HepG2 (cell line): ENCODE data around the gene OR2AK2. TPM values are rescaled to one million over a fixed set of nuclear protein-coding genes. Genes with fewer than 3 reads are reported as not detected.

Source experiments
- ATAC-seq: fragments of 200-7000 bp; cut with Tn5 transposase; 3 replicates; pipeline ENCODE4 v1.9.1; 2020; ENCODE audit warnings: mild to moderate bottlenecking, moderate library complexity
- BruUV-seq: library from RNA; stranded (reverse); fragments of 400-500 nt; replicated peaks from 2 replicates; lab custom pipeline; 2021; lab: Mats Ljungman, UMichigan
- CTCF ChIA-PET: fragments of 300-600 bp; formaldehyde crosslinking; extraction: SDS; loops from one replicate; lab custom pipeline; 2021; ENCODE audit warnings: low total read pairs, inconsistent platforms, low intra/inter-chr PET ratio; lab: Yijun Ruan, JAX
- POLR2A ChIA-PET: fragments of 350-600 bp; sonication (Branson Sonifier 250); formaldehyde crosslinking; loops from one replicate; lab custom pipeline; 2020; ENCODE audit warnings: antibody characterized with exemption, inconsistent platforms; lab: Yijun Ruan, JAX
- DNase-seq: peaks from one replicate; pipeline ENCODE4 v3.0.0-alpha.2; 2015; ENCODE audit warnings: low spot score
- FAIRE-seq: peaks from 3 replicates; lab custom pipeline; 2011; peaks lifted over from hg19 to GRCh38; lab: Jason Lieb, UNC
- H2AFZ ChIP-seq: one replicate; pipeline ENCODE4 v1.6.1; 2011; ENCODE audit warnings: low read length, inconsistent platforms
- H3K27ac ChIP-seq: fragments of 300-600 bp; 3 replicates; pipeline ENCODE4 v1.8.0; 2011; ENCODE audit warnings: mixed run types, mild to moderate bottlenecking, mixed read lengths, low read length, inconsistent platforms; ENCODE audit not compliant: insufficient read depth; ENCODE audit errors: extremely low read length
- H3K27me3 ChIP-seq, 2 experiments: fragments of 200-600 bp in 1 of 2; 2 replicates in 1 of 2; 3 replicates in 1 of 2; pipeline versions ENCODE4 v1.6.0 to v1.8.0; 2011; ENCODE audit warnings: low read length in 2 of 2, mild to moderate bottlenecking in 2 of 2, moderate library complexity in 2 of 2, inconsistent platforms in 1 of 2; ENCODE audit not compliant: insufficient read depth in 2 of 2, control insufficient read depth in 1 of 2
- H3K36me3 ChIP-seq, 2 experiments: fragments of 200-600 bp in 1 of 2; replicated peaks in 1 of 2; 2 replicates in 1 of 2; 3 replicates in 1 of 2; pipeline versions ENCODE4 v1.5.1 to v1.8.0; 2011; ENCODE audit warnings: low read length in 2 of 2, inconsistent platforms in 1 of 2; ENCODE audit not compliant: insufficient read depth in 2 of 2, control insufficient read depth in 1 of 2
- H3K4me1 ChIP-seq: 2 replicates; pipeline ENCODE4 v1.5.1; 2012; ENCODE audit warnings: low read length, inconsistent platforms; ENCODE audit not compliant: insufficient read depth
- H3K4me2 ChIP-seq: 2 replicates; pipeline ENCODE4 v1.6.0; 2011; ENCODE audit warnings: low read depth, low read length, inconsistent platforms
- H3K4me3 ChIP-seq, 3 experiments: fragments of 200-600 bp in 1 of 3; sonication (generic), shearing (Covaris generic) in 1 of 3; replicated peaks in 1 of 3; 2 replicates each; pipeline ENCODE4 v1.5.1; 2011 to 2016; ENCODE audit warnings: low read length in 3 of 3, inconsistent platforms in 2 of 3, low read depth in 2 of 3, mild to moderate bottlenecking in 2 of 3, control low read depth in 1 of 3, mixed read lengths in 1 of 3; ENCODE audit not compliant: insufficient read depth in 1 of 3
- H3K79me2 ChIP-seq: one replicate; pipeline ENCODE4 v1.6.1; 2011; ENCODE audit warnings: low read length, inconsistent platforms; ENCODE audit not compliant: insufficient read depth
- H3K9ac ChIP-seq: 2 replicates; pipeline ENCODE4 v1.6.0; 2011; ENCODE audit warnings: mild to moderate bottlenecking, low read depth, low read length, inconsistent platforms; ENCODE audit not compliant: insufficient read depth
- H3K9me3 ChIP-seq: 2 replicates; pipeline ENCODE4 v1.5.1; 2012; ENCODE audit warnings: mild to moderate bottlenecking, low read length
- H4K20me1 ChIP-seq: 2 replicates; pipeline ENCODE4 v1.6.0; 2011; ENCODE audit warnings: inconsistent platforms, mild to moderate bottlenecking, low read length, moderate library complexity; ENCODE audit not compliant: insufficient read depth
- CCDC6 ChIP-seq: sonication (generic); formaldehyde crosslinking; IDR thresholded peaks from 2 replicates; pipeline ENCODE4 v1.8.1; 2022; ENCODE audit warnings: mild to moderate bottlenecking, missing genetic modification reagents, moderate library complexity
- MEIS1 ChIP-seq: sonication (generic); formaldehyde crosslinking; IDR thresholded peaks from 2 replicates; pipeline ENCODE4 v1.9.0; 2021; ENCODE audit warnings: mild to moderate bottlenecking, missing genetic modification reagents, moderate library complexity, borderline replicate concordance
- MXD4 ChIP-seq: IDR thresholded peaks from 2 replicates; pipeline ENCODE4 v1.6.1; 2016; ENCODE audit warnings: mild to moderate bottlenecking, missing biosample characterization, missing genetic modification reagents
- SALL1 ChIP-seq: sonication (generic); formaldehyde crosslinking; IDR thresholded peaks from 2 replicates; pipeline ENCODE4 v1.8.0; 2022; ENCODE audit warnings: mild to moderate bottlenecking, missing genetic modification reagents
- SKI ChIP-seq: fragments of 450-650 bp; IDR thresholded peaks from one replicate; pipeline ENCODE4 v1.6.1; 2018; ENCODE audit warnings: mild to moderate bottlenecking; ENCODE audit not compliant: partially characterized antibody
- SNAPC2 ChIP-seq: sonication (generic); formaldehyde crosslinking; IDR thresholded peaks from 2 replicates; pipeline ENCODE4 v1.8.1; 2022; ENCODE audit warnings: mild to moderate bottlenecking, missing genetic modification reagents
- ZNF205 ChIP-seq: IDR thresholded peaks from 2 replicates; pipeline ENCODE4 v1.6.1; 2018; ENCODE audit warnings: missing biosample characterization, missing genetic modification reagents
- ZNF382 ChIP-seq: sonication (generic); formaldehyde crosslinking; IDR thresholded peaks from 2 replicates; pipeline ENCODE4 v1.5.0; 2020; ENCODE audit warnings: missing genetic modification reagents, mild to moderate bottlenecking, borderline replicate concordance
- ZNF441 ChIP-seq: sonication (generic); formaldehyde crosslinking; IDR thresholded peaks from 2 replicates; pipeline ENCODE4 v1.7.0; 2021; ENCODE audit warnings: missing genetic modification reagents, borderline replicate concordance
- ZNF567 ChIP-seq: sonication (generic); formaldehyde crosslinking; IDR thresholded peaks from 2 replicates; pipeline ENCODE4 v1.8.1; 2023; ENCODE audit warnings: mild to moderate bottlenecking, missing genetic modification reagents, borderline replicate concordance
- ZNF589 ChIP-seq: sonication (generic); formaldehyde crosslinking; conservative IDR thresholded peaks from 2 replicates; pipeline ENCODE4 v1.8.0; 2022; ENCODE audit warnings: mild to moderate bottlenecking, moderate library complexity, missing genetic modification reagents
- ZNF614 ChIP-seq: IDR thresholded peaks from 2 replicates; pipeline ENCODE4 v1.6.1; 2018; ENCODE audit warnings: missing biosample characterization, missing genetic modification reagents, inconsistent platforms, borderline replicate concordance
- ZNF781 ChIP-seq: sonication (generic); formaldehyde crosslinking; IDR thresholded peaks from 2 replicates; pipeline ENCODE4 v1.5.1; 2020; ENCODE audit warnings: borderline replicate concordance, mild to moderate bottlenecking, missing genetic modification reagents; ENCODE audit errors: not compliant biosample characterization
- WGBS: methylation state at CpG from one replicate; pipeline ENCODE4 v1.1.6; 2017; ENCODE audit warnings: low lambda C conversion rate; 5-methylcytosine and 5-hydroxymethylcytosine counted together
- in situ Hi-C: cut with HindIII; loops from 2 replicates; pipeline ENCODE4 v1.10.0; 2017; ENCODE audit warnings: low pct_unique_long_range_greater_than_20kb; ENCODE audit not compliant: extremely low pct_ligation_motif_present
- intact Hi-C: fragments of 100-400 bp; cut with micrococcal nuclease; formaldehyde crosslinking; loops from one replicate; pipeline ENCODE4 v1.10.0; 2022; ENCODE audit not compliant: unreplicated experiment
- polyA plus RNA-seq, 8 experiments: library from polyadenylated mRNA; depleted of rRNA in 3 of 8; stranded (reverse) in 7 of 8; unstranded in 1 of 8; fragments of >200 nt; fragmentation: Illumina TruSeq in 4 of 8; extraction: Trizol in 4 of 8; gene quantifications; 2 replicates each; pipeline versions ENCODE4 v1.2.1 to v1.2.3, GENCODE V29; 2011 to 2016; ENCODE audit warnings: low read depth in 4 of 8, missing spikeins in 1 of 8, mixed read lengths in 1 of 8; ENCODE audit not compliant: insufficient read depth in 1 of 8
- total RNA-seq, 5 experiments: library from RNA; depleted of rRNA; stranded (reverse); fragments of >200 nt; fragmentation: Illumina TruSeq; extraction: Trizol; gene quantifications; 2 replicates each; pipeline ENCODE4 v1.2.3, GENCODE V29; 2016; ENCODE audit warnings: low read depth in 1 of 5
- TF ChIP-seq, protein P1 (sequence below): sonication (generic); formaldehyde crosslinking; IDR thresholded peaks from 2 replicates; pipeline ENCODE4; 2020; ENCODE audit warnings: missing genetic modification reagents, mild to moderate bottlenecking, borderline replicate concordance
- TF ChIP-seq, protein P2 (sequence below): sonication (generic); formaldehyde crosslinking; IDR thresholded peaks from 2 replicates; pipeline ENCODE4 v1.9.0; 2021; ENCODE audit warnings: missing genetic modification reagents, borderline replicate concordance
- TF ChIP-seq, protein P3 (sequence below): sonication (generic); formaldehyde crosslinking; IDR thresholded peaks from 2 replicates; pipeline ENCODE4 v1.4.0; 2020; ENCODE audit warnings: missing genetic modification reagents

OR2AK2 gene
- total and polyA plus RNA-seq, 2 of the 13 experiments (the other 11 are each of a cell fraction or from before 2014, with no cell fraction given): not detected

DNA sequence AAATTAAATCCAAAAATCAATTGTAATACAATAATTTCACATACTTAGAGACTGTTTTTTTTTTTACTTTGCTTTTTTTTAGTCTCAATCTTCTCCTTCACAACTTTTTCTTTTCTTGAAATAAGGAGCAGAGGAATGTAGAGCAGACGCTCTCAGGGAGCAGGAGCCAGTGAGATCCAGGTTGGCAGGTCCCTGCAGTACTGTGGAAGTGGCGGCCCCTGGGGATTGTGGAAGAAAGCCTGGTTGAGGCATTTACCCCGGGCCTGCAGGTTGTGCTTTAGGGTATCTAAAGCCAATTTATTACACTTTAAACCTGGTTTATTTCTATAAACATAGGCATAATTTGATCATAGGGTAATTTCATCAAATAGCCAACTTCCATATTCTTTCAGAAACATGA, 41.1 kb upstream of the OR2AK2 start (continued):
- no peak for TF ChIP-seq ZNF614
- no peak for TF ChIP-seq CCDC6 (CRISPR knock-in tag)
- no peak for TF ChIP-seq ZNF589 (CRISPR knock-in tag)
- no peak for TF ChIP-seq SALL1 (CRISPR knock-in tag)
- TF ChIP-seq SNAPC2 (CRISPR knock-in tag): no peak
- TF ChIP-seq, protein P1, sequence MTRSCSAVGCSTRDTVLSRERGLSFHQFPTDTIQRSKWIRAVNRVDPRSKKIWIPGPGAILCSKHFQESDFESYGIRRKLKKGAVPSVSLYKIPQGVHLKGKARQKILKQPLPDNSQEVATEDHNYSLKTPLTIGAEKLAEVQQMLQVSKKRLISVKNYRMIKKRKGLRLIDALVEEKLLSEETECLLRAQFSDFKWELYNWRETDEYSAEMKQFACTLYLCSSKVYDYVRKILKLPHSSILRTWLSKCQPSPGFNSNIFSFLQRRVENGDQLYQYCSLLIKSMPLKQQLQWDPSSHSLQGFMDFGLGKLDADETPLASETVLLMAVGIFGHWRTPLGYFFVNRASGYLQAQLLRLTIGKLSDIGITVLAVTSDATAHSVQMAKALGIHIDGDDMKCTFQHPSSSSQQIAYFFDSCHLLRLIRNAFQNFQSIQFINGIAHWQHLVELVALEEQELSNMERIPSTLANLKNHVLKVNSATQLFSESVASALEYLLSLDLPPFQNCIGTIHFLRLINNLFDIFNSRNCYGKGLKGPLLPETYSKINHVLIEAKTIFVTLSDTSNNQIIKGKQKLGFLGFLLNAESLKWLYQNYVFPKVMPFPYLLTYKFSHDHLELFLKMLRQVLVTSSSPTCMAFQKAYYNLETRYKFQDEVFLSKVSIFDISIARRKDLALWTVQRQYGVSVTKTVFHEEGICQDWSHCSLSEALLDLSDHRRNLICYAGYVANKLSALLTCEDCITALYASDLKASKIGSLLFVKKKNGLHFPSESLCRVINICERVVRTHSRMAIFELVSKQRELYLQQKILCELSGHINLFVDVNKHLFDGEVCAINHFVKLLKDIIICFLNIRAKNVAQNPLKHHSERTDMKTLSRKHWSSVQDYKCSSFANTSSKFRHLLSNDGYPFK (CRISPR knock-in tag): no peak
- no peak for TF ChIP-seq SKI
- TF ChIP-seq ZNF781: no peak

DNA sequence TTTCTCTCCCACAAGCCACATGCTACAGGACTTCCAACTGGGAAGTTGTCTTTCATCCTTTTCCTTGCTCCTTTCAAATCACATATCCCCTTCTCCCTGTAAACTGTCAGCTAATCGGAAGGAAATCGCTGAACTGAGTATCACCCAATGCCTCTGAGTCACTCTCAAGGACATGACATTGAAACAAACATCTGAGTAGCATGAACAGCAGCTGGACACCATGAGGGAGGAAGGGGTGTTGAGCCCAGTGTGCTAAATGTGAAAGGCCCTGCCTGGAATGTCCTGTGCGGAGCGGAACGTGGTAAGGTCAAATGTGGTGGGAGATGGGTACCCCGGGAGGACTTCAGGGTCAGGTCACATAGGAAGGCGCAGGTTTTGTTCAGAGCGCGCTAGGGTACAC, 40.2 kb upstream of the OR2AK2 start, which contains the start of gene OR2AJ1:
Gene OR2AJ1, plus strand, starts transcription at position 22 of the 400 bp plus-strand sequence. CDS start 8,880 bp downstream, outside the sequence.
- Histone ChIP-seq H3K9me3 (peaks cover 25% of the 10 kb centered on the region), H2AFZ (no peak within 1 kb of the TSS), H4K20me1 (no peaks in the 10 kb centered on the region), H3K27ac (no peak within 1 kb of the TSS), H3K4me1 (no peaks in the 10 kb centered on the region), H3K4me3 (no peak within 1 kb of the TSS), H3K36me3 (no peaks in the 10 kb centered on the region), H3K9ac (no peak within 1 kb of the TSS), H3K4me2 (no peak within 1 kb of the TSS), H3K27me3 (no peaks in the 10 kb centered on the region), H3K79me2 (no peaks in the 10 kb centered on the region)
- no TSS peak for BruUV-seq
- ChIA-PET CTCF (no interaction called here), POLR2A (no interaction called here)
- DNase-seq: no peak
- ATAC-seq: no peak
- TF ChIP-seq, protein P2, sequence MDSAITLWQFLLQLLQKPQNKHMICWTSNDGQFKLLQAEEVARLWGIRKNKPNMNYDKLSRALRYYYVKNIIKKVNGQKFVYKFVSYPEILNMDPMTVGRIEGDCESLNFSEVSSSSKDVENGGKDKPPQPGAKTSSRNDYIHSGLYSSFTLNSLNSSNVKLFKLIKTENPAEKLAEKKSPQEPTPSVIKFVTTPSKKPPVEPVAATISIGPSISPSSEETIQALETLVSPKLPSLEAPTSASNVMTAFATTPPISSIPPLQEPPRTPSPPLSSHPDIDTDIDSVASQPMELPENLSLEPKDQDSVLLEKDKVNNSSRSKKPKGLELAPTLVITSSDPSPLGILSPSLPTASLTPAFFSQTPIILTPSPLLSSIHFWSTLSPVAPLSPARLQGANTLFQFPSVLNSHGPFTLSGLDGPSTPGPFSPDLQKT (CRISPR knock-in tag): no peak
- TF ChIP-seq MXD4 (no peak), MEIS1 (no peak), ZNF205 (CRISPR knock-in tag) (no peak), ZNF567 (CRISPR knock-in tag) (no peak), ZNF382 (CRISPR knock-in tag) (no peak), ZNF441 (CRISPR knock-in tag) (no peak)
- TF ChIP-seq, protein P3, sequence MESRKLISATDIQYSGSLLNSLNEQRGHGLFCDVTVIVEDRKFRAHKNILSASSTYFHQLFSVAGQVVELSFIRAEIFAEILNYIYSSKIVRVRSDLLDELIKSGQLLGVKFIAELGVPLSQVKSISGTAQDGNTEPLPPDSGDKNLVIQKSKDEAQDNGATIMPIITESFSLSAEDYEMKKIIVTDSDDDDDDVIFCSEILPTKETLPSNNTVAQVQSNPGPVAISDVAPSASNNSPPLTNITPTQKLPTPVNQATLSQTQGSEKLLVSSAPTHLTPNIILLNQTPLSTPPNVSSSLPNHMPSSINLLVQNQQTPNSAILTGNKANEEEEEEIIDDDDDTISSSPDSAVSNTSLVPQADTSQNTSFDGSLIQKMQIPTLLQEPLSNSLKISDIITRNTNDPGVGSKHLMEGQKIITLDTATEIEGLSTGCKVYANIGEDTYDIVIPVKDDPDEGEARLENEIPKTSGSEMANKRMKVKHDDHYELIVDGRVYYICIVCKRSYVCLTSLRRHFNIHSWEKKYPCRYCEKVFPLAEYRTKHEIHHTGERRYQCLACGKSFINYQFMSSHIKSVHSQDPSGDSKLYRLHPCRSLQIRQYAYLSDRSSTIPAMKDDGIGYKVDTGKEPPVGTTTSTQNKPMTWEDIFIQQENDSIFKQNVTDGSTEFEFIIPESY (CRISPR knock-in tag): no peak
- in situ Hi-C loops: no loop called here
- FAIRE-seq: no peak
- WGBS: 45% methylated on average over 9 of the region's 9 CpGs
- intact Hi-C loops: no loop called here
